ENCODE measurements around the gene SNAPC2.

SNAPC2 gene

GRCh38 chr19:7873304-7874075 lies 46.6 kb upstream of the SNAPC2 start:
- H3K4me3 ChIP-seq (ENCODE audit: low read depth, low read length), result peak overlapping the region; percentile 65
- TF ChIP-seq CTCF (IDR thresholded peaks at IDR 0.05; ENCODE audit: control insufficient read depth, extremely low read depth, insufficient read depth), result no peak
- no peak for DNase-seq (ENCODE audit: low read depth)

GRCh38 chr19:7874076-7874896 lies 45.9 kb upstream of the SNAPC2 start, which contains the start of gene PRR36:
PRR36 (minus strand) TSS chr19:7874390; CDS start chr19:7873689, 701 bp downstream.
- no peak for DNase-seq (ENCODE audit: low read depth)
- no peak for TF ChIP-seq CTCF (IDR thresholded peaks at IDR 0.05; ENCODE audit: control insufficient read depth, extremely low read depth, insufficient read depth)
- peak within 1 kb of the TSS; percentile 65 for H3K4me3 ChIP-seq (ENCODE audit: low read depth, low read length)

- DNase-seq (ENCODE audit: low read depth), result no peak
- no peak for TF ChIP-seq CTCF (IDR thresholded peaks at IDR 0.05; ENCODE audit: control insufficient read depth, extremely low read depth, insufficient read depth)
- peak overlapping the region; percentile 65 for H3K4me3 ChIP-seq (ENCODE audit: low read depth, low read length)
Measured at GRCh38 chr19:7874897-7875273, 45.3 kb upstream of the SNAPC2 start.

- H3K4me3 ChIP-seq (ENCODE audit: low read depth, low read length), result no peak overlapping the region
- DNase-seq (ENCODE audit: low read depth), result no peak
- TF ChIP-seq CTCF (IDR thresholded peaks at IDR 0.05; ENCODE audit: control insufficient read depth, extremely low read depth, insufficient read depth), result no peak
Measured at GRCh38 chr19:7877249-7877836, 42.8 kb upstream of the SNAPC2 start.

GRCh38 chr19:7879111-7879807 lies 40.9 kb upstream of the SNAPC2 start:
- no peak for DNase-seq (ENCODE audit: low read depth)
- no peak overlapping the region for H3K4me3 ChIP-seq (ENCODE audit: low read depth, low read length)
- no peak for TF ChIP-seq CTCF (IDR thresholded peaks at IDR 0.05; ENCODE audit: control insufficient read depth, extremely low read depth, insufficient read depth)

DNA sequence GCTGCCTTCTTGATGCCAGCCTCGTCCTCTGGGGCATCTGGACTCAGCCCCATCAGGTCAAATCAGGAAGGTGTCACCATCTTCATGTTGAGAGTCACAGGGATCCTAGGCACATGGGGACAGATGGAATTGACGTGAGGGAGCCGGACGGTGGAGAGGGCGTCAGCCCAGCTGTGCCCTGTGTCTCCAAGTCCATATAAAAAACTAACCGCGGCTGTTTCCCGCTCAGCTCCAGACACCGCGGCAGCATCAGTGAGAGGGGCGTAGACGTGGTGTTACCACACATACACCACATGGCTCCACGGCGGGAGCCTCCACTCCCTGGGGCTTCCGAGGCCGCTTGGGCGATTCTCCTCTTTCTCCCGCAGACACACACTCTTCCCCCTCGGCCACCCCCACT lies 40.3 kb upstream of the SNAPC2 start:
- no peak overlapping the region for H3K4me3 ChIP-seq (ENCODE audit: low read depth, low read length)
- TF ChIP-seq CTCF (IDR thresholded peaks at IDR 0.05; ENCODE audit: control insufficient read depth, extremely low read depth, insufficient read depth), result no peak
- no peak for DNase-seq (ENCODE audit: low read depth)

Measured in LNCaP clone FGC (cell line).